ENCODE measurements around the gene ABI2.
"Not testable (repeated sequence)": the region's sequence is repeated elsewhere in the genome, so short reads cannot be mapped to it uniquely, and the experiment has no call there.

ABI2 gene

DNA sequence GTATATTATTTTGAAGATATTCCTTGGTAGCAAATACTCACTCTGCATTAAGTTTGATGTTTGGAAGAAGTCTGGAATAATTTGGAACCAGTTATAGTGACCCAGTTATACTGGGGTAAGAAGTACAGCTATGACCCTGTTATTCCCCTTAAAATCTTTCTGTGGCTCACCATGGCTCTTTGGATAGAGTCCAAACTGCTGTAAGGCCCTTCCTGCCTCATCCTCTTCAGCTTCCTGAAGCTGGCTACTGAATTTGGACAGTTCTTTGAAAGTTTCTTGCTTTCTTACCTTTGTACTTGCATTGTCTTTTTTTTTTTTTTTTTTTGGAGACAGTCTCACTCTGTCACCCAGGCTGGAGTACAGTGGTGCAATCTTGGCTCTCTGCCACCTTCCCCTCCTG is 85.6 kb downstream of the ABI2 start:
- Histone ChIP-seq H3K27me3 (replicated peaks; ENCODE audit: control insufficient read depth, insufficient read depth, low read length) (no peaks in the 10 kb centered on the region), H3K36me3 (ENCODE audit: control insufficient read depth, insufficient read depth, low read length) (peaks cover 3% of the 10 kb centered on the region), H3K4me3 (replicated peaks; ENCODE audit: low read depth, low read length) (no peak overlapping the region)
- TF ChIP-seq, protein P1, sequence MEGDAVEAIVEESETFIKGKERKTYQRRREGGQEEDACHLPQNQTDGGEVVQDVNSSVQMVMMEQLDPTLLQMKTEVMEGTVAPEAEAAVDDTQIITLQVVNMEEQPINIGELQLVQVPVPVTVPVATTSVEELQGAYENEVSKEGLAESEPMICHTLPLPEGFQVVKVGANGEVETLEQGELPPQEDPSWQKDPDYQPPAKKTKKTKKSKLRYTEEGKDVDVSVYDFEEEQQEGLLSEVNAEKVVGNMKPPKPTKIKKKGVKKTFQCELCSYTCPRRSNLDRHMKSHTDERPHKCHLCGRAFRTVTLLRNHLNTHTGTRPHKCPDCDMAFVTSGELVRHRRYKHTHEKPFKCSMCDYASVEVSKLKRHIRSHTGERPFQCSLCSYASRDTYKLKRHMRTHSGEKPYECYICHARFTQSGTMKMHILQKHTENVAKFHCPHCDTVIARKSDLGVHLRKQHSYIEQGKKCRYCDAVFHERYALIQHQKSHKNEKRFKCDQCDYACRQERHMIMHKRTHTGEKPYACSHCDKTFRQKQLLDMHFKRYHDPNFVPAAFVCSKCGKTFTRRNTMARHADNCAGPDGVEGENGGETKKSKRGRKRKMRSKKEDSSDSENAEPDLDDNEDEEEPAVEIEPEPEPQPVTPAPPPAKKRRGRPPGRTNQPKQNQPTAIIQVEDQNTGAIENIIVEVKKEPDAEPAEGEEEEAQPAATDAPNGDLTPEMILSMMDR (IDR thresholded peaks at IDR 0.05; ENCODE audit: insufficient read depth, low read length, poor library complexity, severe bottlenecking) = no peak
- no peak for DNase-seq (ENCODE audit: extremely low read depth, insufficient read length)

DNA sequence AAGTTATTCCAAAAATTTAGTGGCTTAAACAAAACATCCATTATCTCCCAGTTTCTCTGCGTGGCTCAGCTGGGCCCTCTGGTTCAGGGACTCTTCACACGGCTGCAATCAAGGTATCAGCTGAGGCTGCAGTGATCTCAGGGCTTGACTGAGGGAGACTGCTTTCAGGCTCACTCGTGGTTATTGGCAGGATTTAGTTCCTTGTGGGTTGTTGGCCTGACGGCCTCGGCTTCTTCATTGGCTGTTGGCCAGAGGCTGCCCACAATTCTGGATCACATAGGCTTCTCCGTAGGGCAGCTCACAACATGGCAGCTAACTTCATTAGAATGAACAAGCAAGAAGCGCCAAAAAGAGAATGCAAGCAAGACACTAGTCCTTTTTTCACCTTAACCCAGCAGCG is 90.1 kb downstream of the ABI2 start:
- no peak for DNase-seq (ENCODE audit: extremely low read depth, insufficient read length)
- Histone ChIP-seq H3K36me3 (ENCODE audit: control insufficient read depth, insufficient read depth, low read length) (peaks cover 4% of the 10 kb centered on the region), H3K27me3 (replicated peaks; ENCODE audit: control insufficient read depth, insufficient read depth, low read length) (no peaks in the 10 kb centered on the region), H3K4me3 (replicated peaks; ENCODE audit: low read depth, low read length) (no peak overlapping the region)
- TF ChIP-seq, protein P1 (IDR thresholded peaks at IDR 0.05; ENCODE audit: insufficient read depth, low read length, poor library complexity, severe bottlenecking) = no peak

DNA sequence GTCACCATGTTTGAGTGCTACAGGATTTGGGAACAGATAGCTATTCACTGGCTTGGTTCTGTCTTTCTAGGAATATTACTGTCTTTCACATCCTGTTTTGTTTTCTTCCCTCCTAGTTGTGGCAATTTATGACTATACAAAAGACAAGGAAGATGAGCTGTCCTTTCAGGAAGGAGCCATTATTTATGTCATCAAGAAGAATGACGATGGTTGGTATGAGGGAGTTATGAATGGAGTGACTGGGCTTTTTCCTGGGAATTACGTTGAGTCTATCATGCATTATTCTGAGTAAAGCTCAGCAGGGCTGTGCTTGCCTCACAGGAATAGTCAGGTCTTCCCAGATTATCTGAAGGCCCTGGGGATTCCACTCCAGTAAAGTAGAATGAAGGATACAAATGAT is 98.9 kb downstream of the ABI2 start:
- TF ChIP-seq, protein P1 (IDR thresholded peaks at IDR 0.05; ENCODE audit: insufficient read depth, low read length, poor library complexity, severe bottlenecking) = no peak

DNA sequence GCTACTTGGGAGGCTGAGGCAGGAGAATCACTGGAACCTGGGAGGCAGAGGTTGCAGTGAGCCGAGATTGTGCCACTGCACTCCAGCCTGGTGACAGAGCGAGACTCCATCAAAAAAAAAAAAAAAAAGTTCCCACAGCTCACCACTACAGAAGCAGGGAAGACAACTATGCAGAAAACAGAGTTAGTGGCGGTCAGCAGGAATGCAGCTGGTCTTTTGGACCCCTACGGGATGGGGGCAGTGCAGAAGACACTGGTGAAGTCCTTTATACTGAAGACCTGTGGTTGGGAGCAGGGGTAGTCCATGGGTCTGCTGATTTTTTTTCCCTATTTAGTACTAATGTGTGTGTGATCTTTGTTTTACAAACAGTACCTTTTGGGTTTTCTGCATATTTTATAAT is 101.4 kb downstream of the ABI2 start:
- not testable (repeated sequence) for H3K4me3 ChIP-seq (replicated peaks; ENCODE audit: low read depth, low read length); DNase-seq (ENCODE audit: extremely low read depth, insufficient read length); H3K27me3 ChIP-seq (replicated peaks; ENCODE audit: control insufficient read depth, insufficient read depth, low read length); H3K36me3 ChIP-seq (ENCODE audit: control insufficient read depth, insufficient read depth, low read length)

More for the DNA sequence above, 98.9 kb downstream of the ABI2 start:
- H3K27me3 ChIP-seq (replicated peaks; ENCODE audit: control insufficient read depth, insufficient read depth, low read length) = no peaks in the 10 kb centered on the region
- no peak overlapping the region for H3K4me3 ChIP-seq (replicated peaks; ENCODE audit: low read depth, low read length)
- no peaks in the 10 kb centered on the region for H3K36me3 ChIP-seq (ENCODE audit: control insufficient read depth, insufficient read depth, low read length)
- no peak for DNase-seq (ENCODE audit: extremely low read depth, insufficient read length)

DNA sequence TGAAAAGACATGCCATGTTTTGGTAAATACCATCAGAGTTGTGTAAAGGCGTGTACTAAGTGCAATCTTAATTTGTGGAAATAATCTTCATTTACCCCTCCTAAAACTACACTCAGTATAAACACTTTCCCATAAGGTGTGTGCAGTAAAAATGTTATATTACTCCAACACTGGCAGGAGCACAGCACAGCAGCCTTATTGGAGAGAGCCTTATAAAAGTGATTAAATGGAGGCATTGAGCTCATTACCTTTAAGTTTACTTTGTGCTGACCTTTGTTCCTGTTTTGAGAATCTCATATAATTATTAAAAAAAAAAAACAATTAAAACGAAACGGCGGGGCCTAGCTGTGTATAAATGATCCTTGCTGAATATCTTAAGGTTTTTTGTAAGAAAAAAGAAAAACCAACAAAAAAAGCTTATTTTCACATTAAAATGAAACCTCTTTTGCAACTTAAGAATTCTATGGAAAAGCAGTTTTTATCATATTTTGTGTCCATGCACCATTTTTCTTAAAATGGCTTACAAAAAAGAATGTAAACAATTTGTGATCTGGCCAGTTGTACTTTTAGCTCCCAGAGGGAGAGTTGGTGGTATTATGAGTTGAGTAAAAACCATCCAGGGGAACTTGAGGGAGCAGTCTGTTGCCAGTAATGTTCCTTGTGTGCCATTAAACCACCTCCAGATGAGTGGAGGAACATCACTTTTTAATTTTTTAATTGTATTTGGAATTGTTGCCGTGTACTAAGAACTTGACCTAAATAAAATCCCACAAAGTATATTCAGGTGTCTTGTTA is 103.4 kb downstream of the ABI2 start:
- no peak overlapping the region for H3K4me3 ChIP-seq (replicated peaks; ENCODE audit: low read depth, low read length)
- H3K36me3 ChIP-seq (ENCODE audit: control insufficient read depth, insufficient read depth, low read length) = no peaks in the 10 kb centered on the region
- H3K27me3 ChIP-seq (replicated peaks; ENCODE audit: control insufficient read depth, insufficient read depth, low read length) = no peaks in the 10 kb centered on the region
- TF ChIP-seq, protein P1 (IDR thresholded peaks at IDR 0.05; ENCODE audit: insufficient read depth, low read length, poor library complexity, severe bottlenecking) = no peak
- DNase-seq (ENCODE audit: extremely low read depth, insufficient read length) = no peak

DNA sequence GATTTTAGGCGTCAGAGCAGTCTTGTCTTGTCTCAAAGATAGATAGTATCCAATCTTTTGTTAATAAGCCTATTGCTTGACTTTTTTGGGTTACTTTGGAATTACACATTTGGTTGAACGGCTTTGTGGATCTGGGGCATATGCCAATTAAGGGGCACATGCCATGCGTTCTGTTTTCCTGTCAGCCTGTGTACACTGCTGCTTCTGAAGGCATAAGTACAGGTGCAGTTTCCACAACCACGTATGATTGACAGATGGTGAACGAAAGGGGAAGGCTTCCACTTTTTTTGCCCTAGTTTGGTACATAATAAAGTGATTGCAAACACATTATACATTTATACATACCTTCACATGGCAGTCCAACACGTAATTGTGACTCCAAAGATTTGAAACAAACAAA is 104.6 kb downstream of the ABI2 start:
- H3K4me3 ChIP-seq (replicated peaks; ENCODE audit: low read depth, low read length) = no peak overlapping the region
- no peaks in the 10 kb centered on the region for H3K27me3 ChIP-seq (replicated peaks; ENCODE audit: control insufficient read depth, insufficient read depth, low read length)
- TF ChIP-seq, protein P1 (IDR thresholded peaks at IDR 0.05; ENCODE audit: insufficient read depth, low read length, poor library complexity, severe bottlenecking) = no peak
- no peaks in the 10 kb centered on the region for H3K36me3 ChIP-seq (ENCODE audit: control insufficient read depth, insufficient read depth, low read length)
- no peak for DNase-seq (ENCODE audit: extremely low read depth, insufficient read length)
